ENCODE data around the gene LNPEP.

- TF ChIP-seq, protein P1, sequence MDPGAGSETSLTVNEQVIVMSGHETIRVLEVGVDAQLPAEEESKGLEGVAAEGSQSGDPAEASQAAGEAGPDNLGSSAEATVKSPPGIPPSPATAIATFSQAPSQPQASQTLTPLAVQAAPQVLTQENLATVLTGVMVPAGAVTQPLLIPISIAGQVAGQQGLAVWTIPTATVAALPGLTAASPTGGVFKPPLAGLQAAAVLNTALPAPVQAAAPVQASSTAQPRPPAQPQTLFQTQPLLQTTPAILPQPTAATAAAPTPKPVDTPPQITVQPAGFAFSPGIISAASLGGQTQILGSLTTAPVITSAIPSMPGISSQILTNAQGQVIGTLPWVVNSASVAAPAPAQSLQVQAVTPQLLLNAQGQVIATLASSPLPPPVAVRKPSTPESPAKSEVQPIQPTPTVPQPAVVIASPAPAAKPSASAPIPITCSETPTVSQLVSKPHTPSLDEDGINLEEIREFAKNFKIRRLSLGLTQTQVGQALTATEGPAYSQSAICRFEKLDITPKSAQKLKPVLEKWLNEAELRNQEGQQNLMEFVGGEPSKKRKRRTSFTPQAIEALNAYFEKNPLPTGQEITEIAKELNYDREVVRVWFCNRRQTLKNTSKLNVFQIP (CRISPR knock-in tag; IDR thresholded peaks at IDR 0.05; ENCODE audit: borderline replicate concordance, low read depth), result no peak
- TF ChIP-seq ISL1 (CRISPR knock-in tag; IDR thresholded peaks at IDR 0.05), result no peak
These were observed 70.7 kb downstream of the LNPEP start for GRCh38 chr5:97006454-97007060.
